ENCODE data around the gene LDLRAD4. TPM values are rescaled to one million over a fixed set of nuclear protein-coding genes. Genes with fewer than 3 reads are reported as not detected.

The LDLRAD4 gene
- total RNA-seq, 1 donor from 2014 or later, result 34.1 TPM

DNA sequence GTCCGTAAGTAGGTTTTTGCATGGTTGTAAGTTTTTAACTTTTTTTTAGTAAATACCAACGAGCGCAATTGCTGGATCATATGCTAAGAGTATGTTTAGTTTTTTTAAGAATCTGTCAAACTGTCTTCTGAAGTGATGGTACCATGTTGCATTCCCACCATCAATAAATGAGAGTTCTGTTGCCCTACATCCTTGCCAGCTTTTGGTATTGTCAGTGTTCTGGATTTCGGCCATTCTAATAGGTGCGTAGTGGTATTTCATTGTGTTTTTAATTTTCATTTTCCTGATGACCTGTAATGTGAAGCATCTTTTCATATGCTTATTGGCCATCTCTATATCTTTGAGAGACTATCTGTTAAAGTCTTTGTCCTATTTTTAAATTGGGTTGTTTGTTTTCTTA, 114.3 kb downstream of the LDLRAD4 start:
- Mint-ChIP-seq H3K27me3 (ENCODE audit: unreplicated experiment) (peaks cover 3% of the 10 kb centered on the region), H3K4me3 (ENCODE audit: unreplicated experiment) (no peak overlapping the region), H3K36me3 (ENCODE audit: low read depth, unreplicated experiment) (peaks cover 8% of the 10 kb centered on the region), H3K9me3 (ENCODE audit: unreplicated experiment) (no peaks in the 10 kb centered on the region), H3K27ac (ENCODE audit: unreplicated experiment) (no peak overlapping the region), H3K4me1 (ENCODE audit: unreplicated experiment) (peaks cover under 1% of the 10 kb centered on the region)
- no peak for DNase-seq (ENCODE audit: low spot score)
- TF ChIP-seq, protein P1, sequence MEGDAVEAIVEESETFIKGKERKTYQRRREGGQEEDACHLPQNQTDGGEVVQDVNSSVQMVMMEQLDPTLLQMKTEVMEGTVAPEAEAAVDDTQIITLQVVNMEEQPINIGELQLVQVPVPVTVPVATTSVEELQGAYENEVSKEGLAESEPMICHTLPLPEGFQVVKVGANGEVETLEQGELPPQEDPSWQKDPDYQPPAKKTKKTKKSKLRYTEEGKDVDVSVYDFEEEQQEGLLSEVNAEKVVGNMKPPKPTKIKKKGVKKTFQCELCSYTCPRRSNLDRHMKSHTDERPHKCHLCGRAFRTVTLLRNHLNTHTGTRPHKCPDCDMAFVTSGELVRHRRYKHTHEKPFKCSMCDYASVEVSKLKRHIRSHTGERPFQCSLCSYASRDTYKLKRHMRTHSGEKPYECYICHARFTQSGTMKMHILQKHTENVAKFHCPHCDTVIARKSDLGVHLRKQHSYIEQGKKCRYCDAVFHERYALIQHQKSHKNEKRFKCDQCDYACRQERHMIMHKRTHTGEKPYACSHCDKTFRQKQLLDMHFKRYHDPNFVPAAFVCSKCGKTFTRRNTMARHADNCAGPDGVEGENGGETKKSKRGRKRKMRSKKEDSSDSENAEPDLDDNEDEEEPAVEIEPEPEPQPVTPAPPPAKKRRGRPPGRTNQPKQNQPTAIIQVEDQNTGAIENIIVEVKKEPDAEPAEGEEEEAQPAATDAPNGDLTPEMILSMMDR (IDR thresholded peaks at IDR 0.05; ENCODE audit: unreplicated experiment), result no peak

DNA sequence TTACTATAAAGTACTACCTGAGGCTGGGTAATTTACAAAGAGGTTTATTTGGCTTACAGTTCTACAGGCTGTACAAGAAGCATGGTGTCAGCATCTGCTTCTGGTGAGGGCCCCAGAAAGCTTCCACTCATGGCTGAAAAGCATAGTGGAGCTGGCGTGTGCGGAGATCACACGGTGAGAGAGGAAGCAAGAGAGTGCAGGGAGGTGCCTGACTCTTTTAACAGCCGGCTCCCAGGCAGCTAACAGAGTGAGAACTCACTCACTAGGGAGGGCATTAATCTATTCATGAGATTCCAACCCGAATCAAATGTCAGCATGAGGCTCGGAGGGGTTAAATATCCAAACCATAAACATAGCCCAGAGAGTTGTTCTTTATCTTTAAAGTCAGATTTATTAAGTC, 117.3 kb downstream of the LDLRAD4 start:
- no peak for DNase-seq (ENCODE audit: low spot score)
- peaks cover 9% of the 10 kb centered on the region for H3K4me1 Mint-ChIP-seq (ENCODE audit: unreplicated experiment)
- no peaks in the 10 kb centered on the region for H3K27me3 Mint-ChIP-seq (ENCODE audit: unreplicated experiment)
- no peaks in the 10 kb centered on the region for H3K9me3 Mint-ChIP-seq (ENCODE audit: unreplicated experiment)
- H3K27ac Mint-ChIP-seq (ENCODE audit: unreplicated experiment), result no peak overlapping the region
- TF ChIP-seq, protein P1 (IDR thresholded peaks at IDR 0.05; ENCODE audit: unreplicated experiment), result no peak
- no peak overlapping the region for H3K4me3 Mint-ChIP-seq (ENCODE audit: unreplicated experiment)
- H3K36me3 Mint-ChIP-seq (ENCODE audit: low read depth, unreplicated experiment), result no peaks in the 10 kb centered on the region

DNA sequence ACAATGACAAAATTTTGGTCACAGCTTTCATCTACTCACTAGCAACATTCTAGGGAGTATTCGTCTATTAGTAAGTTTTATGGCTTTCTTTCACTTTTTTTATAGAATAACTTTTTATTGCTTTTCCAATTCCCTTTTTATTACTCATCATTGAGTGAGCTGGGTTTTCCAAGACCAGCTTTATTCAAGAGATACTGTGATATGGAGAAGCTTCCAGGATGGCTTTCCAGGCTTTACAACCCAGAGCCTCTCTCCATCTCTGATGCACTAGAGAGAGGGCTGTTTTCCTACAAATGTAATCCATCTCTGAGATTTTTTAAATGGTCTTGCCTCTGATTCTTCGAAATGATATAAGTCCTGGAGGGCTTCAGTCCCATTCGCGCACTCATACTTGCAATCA, 118.3 kb downstream of the LDLRAD4 start:
- H3K4me3 Mint-ChIP-seq (ENCODE audit: unreplicated experiment), result no peak overlapping the region
- H3K27ac Mint-ChIP-seq (ENCODE audit: unreplicated experiment), result no peak overlapping the region
- no peaks in the 10 kb centered on the region for H3K36me3 Mint-ChIP-seq (ENCODE audit: low read depth, unreplicated experiment)

DNA sequence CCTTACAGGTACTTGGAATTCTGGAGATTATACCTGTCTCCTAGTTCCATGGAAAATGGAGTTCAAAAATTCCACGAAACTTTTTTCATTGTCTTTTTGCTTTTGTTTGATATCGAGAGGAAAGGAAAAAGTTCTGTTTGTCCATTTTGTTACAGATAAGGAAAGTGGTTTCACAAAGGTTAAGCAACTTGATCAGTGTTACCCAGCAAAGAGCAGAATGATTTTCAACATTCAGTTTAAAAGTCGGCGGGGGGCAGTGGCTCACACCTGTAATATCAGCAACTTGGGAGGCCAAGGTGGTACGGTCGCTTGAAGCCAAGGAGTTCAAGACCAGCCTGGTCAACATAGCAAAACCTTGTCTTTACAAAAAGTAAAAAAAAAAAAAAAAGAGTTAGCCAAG, 118.8 kb downstream of the LDLRAD4 start:
- TF ChIP-seq, protein P1 (IDR thresholded peaks at IDR 0.05; ENCODE audit: unreplicated experiment), result no peak
- H3K27me3 Mint-ChIP-seq (ENCODE audit: unreplicated experiment), result no peaks in the 10 kb centered on the region
- no peaks in the 10 kb centered on the region for H3K36me3 Mint-ChIP-seq (ENCODE audit: low read depth, unreplicated experiment)
- DNase-seq (ENCODE audit: low spot score), result no peak
- no peak overlapping the region for H3K27ac Mint-ChIP-seq (ENCODE audit: unreplicated experiment)
- H3K4me1 Mint-ChIP-seq (ENCODE audit: unreplicated experiment), result peaks cover 9% of the 10 kb centered on the region
- no peak overlapping the region for H3K4me3 Mint-ChIP-seq (ENCODE audit: unreplicated experiment)
- H3K9me3 Mint-ChIP-seq (ENCODE audit: unreplicated experiment), result no peaks in the 10 kb centered on the region

More for the DNA sequence above, 118.3 kb downstream of the LDLRAD4 start:
- Mint-ChIP-seq H3K9me3 (ENCODE audit: unreplicated experiment) (no peaks in the 10 kb centered on the region), H3K4me1 (ENCODE audit: unreplicated experiment) (peaks cover 9% of the 10 kb centered on the region), H3K27me3 (ENCODE audit: unreplicated experiment) (no peaks in the 10 kb centered on the region)
- no peak for DNase-seq (ENCODE audit: low spot score)
- TF ChIP-seq, protein P1 (IDR thresholded peaks at IDR 0.05; ENCODE audit: unreplicated experiment), result no peak

DNA sequence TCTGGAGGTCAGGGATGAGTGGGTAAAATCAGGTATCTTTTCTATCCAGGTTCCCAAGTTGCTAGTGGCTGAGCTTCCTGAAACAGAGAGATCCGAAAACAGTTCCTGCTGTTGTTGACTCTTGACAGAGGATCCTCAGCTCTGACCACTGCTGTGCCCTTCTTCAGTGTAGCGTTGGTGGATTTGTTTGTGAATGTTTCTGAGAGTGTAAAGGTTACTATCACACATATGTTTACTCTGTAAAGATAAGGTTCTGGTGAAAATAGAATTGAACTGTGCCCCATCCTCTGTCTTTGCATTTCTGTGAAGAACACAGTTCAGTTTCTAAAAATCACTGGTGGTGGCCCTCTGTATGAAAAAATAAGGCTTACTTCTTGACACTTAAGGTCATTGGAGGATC, 119.8 kb downstream of the LDLRAD4 start:
- Mint-ChIP-seq H3K4me3 (ENCODE audit: unreplicated experiment) (no peak overlapping the region), H3K4me1 (ENCODE audit: unreplicated experiment) (peaks cover 9% of the 10 kb centered on the region), H3K9me3 (ENCODE audit: unreplicated experiment) (no peaks in the 10 kb centered on the region), H3K27ac (ENCODE audit: unreplicated experiment) (no peak overlapping the region), H3K27me3 (ENCODE audit: unreplicated experiment) (no peaks in the 10 kb centered on the region), H3K36me3 (ENCODE audit: low read depth, unreplicated experiment) (no peaks in the 10 kb centered on the region)
- no peak for DNase-seq (ENCODE audit: low spot score)
- TF ChIP-seq, protein P1 (IDR thresholded peaks at IDR 0.05; ENCODE audit: unreplicated experiment), result no peak
